GM21576 (cell line): Measurements from ENCODE around the gene RABGGTB.
A peak's percentile ranks its signal among the peaks of the same experiment; 100 is the strongest.
"Not testable (repeated sequence)": the region's sequence is repeated elsewhere in the genome, so short reads cannot be mapped to it uniquely, and the experiment has no call there.

Experiments
- ATAC-seq: cut with Tn5 transposase; IDR thresholded peaks from one replicate; pipeline ENCODE4 v1.9.1; 2021; ENCODE audit warnings: mild to moderate bottlenecking, moderate library complexity; ENCODE audit not compliant: unreplicated experiment

Gene RABGGTB

GRCh38 chr1:75785983-75786853 lies at the start of gene RABGGTB:
Gene RABGGTB, plus strand, starts transcription at chr1:75786256. Its CDS starts 16 bp downstream, at chr1:75786272.
- peak; percentile 68 for ATAC-seq

- no peak for ATAC-seq
Measured at GRCh38 chr1:75742047-75742625, 43.9 kb upstream of the RABGGTB start.

GRCh38 chr1:75745276-75745675 lies 40.8 kb upstream of the RABGGTB start:
- ATAC-seq: peak; percentile 85

GRCh38 chr1:75757210-75757609 lies 28.8 kb upstream of the RABGGTB start:
- ATAC-seq: not testable (repeated sequence)

- ATAC-seq: not testable (repeated sequence)
Measured at GRCh38 chr1:75758543-75758942, 27.5 kb upstream of the RABGGTB start.

DNA sequence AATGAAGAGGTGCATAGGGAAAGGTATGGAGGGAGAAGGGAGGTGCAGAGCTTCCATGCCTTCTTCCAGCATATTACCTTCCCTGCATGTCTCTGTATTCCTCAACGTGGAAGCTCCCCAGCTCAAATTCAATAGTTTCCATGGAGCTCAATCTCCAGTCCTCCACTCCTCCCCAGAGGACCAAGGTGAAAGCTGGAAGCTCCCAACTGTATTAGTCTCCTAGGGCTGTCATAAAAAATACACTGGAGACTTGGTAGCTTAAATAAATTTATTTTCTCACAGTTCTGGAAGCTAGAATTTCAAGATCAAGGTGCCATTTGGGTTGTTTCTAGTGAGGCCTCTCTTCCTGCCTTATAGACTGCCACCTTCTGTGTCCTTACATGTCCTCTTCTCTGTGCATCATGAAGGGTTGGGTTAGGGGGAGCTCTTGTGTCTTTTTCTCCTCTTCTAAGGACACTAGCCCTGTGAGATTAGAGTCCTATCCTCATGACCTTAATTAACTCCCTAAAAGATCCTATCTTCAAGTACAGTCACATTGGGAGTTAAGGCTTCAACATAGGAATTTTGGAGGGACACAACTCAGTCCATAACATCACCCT lies 21.9 kb upstream of the RABGGTB start:
- ATAC-seq: no peak

DNA sequence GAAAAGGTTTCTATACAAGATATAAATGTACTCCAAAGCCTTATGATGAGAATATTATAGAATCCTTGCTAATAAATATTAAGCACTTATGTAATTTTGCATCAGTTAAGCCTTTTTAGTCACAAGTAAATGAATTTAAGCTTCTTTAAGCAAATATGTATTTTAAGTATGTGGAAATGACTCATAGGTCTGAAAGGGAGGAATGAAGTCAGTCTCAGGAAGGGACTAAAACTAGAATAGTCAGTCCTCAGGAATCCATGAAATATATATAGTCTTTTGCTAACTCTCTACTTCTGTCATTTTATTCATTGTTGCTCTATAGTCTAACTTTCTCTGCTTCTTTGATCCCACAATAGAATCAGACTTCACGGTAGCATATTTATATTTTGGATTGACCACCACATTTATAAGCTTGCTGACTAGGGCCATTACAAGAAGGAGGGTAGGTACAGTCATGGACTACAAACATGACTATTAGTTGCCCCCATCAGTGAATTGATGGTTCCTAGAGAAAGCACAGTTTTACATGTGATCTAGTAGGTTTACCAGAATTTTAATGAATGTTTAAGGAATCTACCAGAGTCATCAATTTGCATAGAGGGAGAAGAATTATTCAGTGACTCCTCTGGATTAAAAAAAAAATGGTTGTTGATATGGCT lies 20.2 kb upstream of the RABGGTB start:
- ATAC-seq: no peak

DNA sequence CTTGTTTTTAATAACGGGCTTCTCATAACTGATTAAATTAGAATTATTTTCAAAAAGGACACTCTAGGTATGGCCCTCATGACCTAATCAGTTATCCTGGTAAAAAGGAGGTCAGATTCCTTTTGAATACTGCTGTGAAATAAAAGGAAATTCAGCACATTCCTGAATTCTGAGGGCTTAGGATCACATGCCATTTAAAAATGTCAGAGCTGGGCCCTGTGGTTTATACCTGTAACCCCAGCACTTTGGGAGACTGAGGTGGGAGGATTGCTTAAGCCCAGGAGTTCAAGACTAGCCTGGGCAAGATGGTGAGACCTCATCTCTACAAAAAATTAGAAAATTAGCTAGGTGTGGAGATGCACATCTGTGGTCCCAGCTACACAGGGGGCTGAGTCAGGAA lies 18.0 kb upstream of the RABGGTB start:
- no peak for ATAC-seq

GRCh38 chr1:75770761-75771160 lies 15.3 kb upstream of the RABGGTB start:
- no peak for ATAC-seq

DNA sequence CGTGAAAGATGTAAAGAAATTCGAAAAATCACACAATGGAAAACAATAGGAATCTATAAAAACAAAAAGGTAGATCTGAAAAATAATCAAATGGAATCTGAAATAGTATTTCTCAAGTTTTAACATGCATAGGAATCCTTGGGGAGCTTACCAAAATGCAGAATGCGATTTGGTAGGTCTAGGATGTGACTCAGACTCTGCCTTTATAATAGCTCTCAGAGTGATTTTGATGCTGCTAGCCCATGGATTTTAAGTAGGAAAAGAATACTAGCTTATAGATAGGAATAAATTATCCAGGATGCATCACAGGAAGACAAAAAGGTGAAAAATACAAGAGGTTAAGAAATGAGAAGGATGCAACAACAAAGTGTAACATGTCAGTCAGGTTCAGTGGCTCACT lies 14.1 kb upstream of the RABGGTB start:
- no peak for ATAC-seq

DNA sequence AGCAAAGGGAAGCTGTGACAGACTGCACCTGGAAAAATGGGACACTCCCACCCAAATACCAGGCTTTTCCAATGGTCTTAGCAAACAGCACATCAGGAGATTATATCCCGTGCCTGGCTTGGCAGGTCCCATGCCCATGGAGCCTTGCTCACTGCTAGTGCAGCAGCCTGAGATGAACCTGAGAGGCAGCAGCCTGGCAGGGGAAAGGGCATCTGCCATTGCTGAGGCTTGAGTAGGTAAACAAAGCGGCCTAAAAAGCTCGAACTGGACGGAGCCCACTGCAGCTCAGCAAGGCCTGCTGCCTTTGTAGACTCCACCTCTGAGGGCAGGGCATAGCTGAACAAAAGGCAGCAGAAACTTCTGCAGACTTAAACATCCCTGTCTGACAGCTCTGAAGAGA lies 8.2 kb upstream of the RABGGTB start:
- ATAC-seq: not testable (repeated sequence)

DNA sequence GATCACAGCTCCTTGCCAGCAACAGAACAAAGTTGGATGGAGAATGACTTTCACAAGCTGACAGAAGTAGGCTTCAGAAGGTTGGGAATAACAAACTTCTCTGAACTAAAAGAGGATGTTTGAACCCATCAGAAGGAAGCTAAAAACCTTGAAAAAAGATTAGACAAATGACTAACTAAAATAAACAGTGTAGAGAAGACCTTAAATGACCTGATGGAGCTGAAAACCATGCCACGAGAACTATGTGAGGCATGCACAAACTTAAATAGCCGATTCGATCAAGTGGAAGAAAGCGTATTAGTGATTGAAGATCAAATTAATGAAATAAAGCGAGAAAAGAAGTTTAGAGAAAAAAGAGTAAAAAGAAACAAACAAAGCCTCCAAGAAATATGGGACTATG lies 7.4 kb upstream of the RABGGTB start:
- ATAC-seq: not testable (repeated sequence)

DNA sequence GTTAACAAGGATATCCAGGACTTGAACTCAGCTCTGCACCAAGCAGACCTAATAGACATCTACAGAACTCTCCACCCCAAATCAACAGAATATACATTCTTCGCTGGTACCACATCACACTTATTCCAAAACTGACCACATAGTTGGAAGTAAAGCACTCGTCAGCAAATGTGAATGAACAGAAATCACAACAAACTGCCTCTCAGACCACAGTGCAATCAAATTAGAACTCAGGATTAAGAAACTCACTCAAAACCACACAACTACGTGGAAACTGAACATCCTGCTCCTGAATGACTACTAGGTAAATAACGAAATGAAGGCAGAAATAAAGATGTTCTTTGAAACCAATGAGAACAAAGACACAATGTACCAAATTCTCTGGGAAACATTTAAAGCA lies 5.9 kb upstream of the RABGGTB start:
- not testable (repeated sequence) for ATAC-seq

DNA sequence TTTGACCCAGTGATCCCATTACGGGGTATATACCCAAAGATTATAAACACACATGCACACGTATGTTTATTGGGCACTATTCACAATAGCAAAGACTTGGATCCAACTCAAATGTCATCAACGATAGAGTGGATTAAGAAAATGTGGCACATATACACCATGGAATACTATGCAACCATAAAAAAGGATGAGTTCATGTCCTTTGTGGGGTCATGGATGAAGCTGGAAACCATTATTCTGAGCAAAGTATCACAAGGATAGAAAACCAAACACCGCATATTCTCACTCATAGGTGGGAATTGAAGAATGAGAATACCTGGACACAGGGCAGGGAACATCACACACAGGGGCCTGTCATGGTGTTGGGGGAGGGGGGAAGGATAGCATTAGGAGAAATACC lies 2.1 kb upstream of the RABGGTB start:
- ATAC-seq: not testable (repeated sequence)

GRCh38 chr1:75785320-75785982 lies 605 bp upstream of the RABGGTB start:
- ATAC-seq: peak; percentile 3

GRCh38 chr1:75786901-75787493 lies 941 bp downstream of the RABGGTB start:
- ATAC-seq: no peak

- ATAC-seq: no peak
Measured at GRCh38 chr1:75787524-75787923, 1.5 kb downstream of the RABGGTB start.

DNA sequence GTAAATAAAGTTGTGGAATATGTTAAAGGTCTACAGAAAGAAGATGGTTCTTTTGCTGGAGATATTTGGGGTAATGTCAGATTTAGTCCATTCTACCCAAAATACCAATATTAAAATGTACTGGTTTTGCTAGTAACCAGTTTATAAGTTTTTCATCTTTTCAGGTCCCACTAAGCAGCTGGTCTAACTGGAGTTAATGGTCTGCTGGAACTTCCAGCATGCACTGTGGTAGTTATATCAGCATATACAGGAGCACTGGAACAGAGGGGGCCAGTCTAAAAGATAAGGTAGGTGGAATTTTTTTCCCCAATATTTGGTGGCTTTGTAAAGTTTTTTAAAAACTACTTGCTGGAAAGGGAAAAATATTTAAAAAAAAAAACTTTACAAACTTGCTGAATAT lies 3.9 kb downstream of the RABGGTB start:
- ATAC-seq: no peak

- no peak for ATAC-seq
Measured at GRCh38 chr1:75791022-75791421, 5.0 kb downstream of the RABGGTB start.

DNA sequence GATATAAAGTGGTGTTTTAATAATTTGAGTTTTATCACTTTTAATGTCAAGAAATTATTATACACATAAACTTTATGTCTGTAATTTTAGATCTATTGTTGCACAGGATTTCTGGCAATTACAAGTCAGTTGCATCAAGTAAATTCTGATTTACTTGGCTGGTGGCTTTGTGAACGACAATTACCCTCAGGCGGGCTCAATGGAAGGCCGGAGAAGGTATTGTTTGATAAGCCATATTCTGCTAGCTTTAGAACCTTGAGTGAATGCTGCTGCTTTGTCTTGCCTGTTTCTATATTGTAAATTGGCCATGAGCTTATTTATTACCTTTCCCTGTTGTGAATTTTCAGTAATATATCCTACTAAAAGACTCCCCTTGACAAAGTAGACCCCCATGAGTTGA lies 6.0 kb downstream of the RABGGTB start:
- no peak for ATAC-seq

DNA sequence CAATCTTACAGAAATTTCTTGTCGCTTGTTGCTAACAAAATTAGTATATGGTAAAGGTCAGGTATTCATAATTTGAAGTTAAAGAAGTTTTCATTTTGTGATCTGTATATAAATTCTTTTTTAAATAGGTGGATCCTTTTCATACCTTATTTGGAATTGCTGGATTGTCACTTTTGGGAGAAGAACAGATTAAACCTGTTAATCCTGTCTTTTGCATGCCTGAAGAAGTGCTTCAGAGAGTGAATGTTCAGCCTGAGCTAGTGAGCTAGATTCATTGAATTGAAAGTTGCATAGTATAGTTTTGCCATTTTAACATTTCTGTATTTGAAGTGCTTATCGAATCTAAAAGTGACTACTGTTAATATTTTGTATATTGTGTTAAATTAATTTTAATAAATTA lies 8.3 kb downstream of the RABGGTB start:
- ATAC-seq: no peak
